ENCODE results near the gene CREBBP.

CREBBP gene

DNA sequence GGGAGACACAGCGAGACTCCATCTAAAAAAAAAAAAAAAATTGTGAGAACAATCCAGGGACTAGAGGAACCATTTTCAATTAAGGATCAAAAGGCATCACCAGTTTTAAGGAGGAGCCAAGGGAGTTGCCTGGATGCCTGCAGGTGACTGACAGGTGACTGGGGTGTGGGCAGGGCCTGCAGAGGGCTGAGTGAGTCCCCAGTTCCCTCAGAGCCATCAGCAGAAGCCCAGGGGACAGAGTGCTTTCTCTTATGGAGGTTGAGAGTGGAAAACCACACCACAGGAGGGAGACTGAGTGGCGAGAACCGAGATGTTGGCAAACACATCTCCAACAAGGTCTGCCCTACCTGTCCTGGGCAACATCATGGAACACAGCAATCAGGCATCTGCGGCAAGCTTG lies 27.1 kb upstream of the CREBBP start:
- TF ChIP-seq POLR2AphosphoS5 (IDR thresholded peaks at IDR 0.05; ENCODE audit: low read depth, low read length), result no peak
- no peak for TF ChIP-seq SIN3A (IDR thresholded peaks at IDR 0.05; ENCODE audit: borderline replicate concordance, insufficient read depth, low read length)
- TF ChIP-seq TAF1 (IDR thresholded peaks at IDR 0.05; ENCODE audit: borderline replicate concordance, insufficient read depth, low read length), result no peak
- no peak for TF ChIP-seq FOXP2 (optimal IDR thresholded peaks at IDR 0.05; ENCODE audit: borderline replicate concordance, extremely low read depth, extremely low read length, insufficient read depth)
- TF ChIP-seq, protein P1, sequence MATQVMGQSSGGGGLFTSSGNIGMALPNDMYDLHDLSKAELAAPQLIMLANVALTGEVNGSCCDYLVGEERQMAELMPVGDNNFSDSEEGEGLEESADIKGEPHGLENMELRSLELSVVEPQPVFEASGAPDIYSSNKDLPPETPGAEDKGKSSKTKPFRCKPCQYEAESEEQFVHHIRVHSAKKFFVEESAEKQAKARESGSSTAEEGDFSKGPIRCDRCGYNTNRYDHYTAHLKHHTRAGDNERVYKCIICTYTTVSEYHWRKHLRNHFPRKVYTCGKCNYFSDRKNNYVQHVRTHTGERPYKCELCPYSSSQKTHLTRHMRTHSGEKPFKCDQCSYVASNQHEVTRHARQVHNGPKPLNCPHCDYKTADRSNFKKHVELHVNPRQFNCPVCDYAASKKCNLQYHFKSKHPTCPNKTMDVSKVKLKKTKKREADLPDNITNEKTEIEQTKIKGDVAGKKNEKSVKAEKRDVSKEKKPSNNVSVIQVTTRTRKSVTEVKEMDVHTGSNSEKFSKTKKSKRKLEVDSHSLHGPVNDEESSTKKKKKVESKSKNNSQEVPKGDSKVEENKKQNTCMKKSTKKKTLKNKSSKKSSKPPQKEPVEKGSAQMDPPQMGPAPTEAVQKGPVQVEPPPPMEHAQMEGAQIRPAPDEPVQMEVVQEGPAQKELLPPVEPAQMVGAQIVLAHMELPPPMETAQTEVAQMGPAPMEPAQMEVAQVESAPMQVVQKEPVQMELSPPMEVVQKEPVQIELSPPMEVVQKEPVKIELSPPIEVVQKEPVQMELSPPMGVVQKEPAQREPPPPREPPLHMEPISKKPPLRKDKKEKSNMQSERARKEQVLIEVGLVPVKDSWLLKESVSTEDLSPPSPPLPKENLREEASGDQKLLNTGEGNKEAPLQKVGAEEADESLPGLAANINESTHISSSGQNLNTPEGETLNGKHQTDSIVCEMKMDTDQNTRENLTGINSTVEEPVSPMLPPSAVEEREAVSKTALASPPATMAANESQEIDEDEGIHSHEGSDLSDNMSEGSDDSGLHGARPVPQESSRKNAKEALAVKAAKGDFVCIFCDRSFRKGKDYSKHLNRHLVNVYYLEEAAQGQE (IDR thresholded peaks at IDR 0.05; ENCODE audit: insufficient read depth in 1 of 2, low read depth in 2 of 2, low read length in 2 of 2), result no peak

DNA sequence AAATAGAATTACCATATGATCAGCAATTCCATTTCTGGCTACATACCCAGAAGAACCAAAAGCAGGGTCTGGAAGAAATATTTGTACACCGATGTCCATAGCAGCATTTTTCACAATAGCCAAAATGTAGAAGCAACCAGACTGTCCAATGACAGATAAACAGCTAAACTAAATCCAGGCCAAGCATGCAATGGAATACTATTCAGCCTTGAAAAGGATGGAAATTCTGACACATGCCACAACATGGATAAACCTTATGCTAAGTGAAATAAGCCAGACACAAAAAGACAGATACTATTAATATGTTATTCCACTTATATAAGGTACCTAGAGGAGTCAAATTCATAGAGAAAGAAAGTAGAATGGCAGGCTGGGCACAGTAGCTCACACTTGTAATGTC lies 25.9 kb upstream of the CREBBP start:
- TF ChIP-seq TAF1 (IDR thresholded peaks at IDR 0.05; ENCODE audit: borderline replicate concordance, insufficient read depth, low read length) (no peak), SIN3A (IDR thresholded peaks at IDR 0.05; ENCODE audit: borderline replicate concordance, insufficient read depth, low read length) (no peak), POLR2AphosphoS5 (IDR thresholded peaks at IDR 0.05; ENCODE audit: low read depth, low read length) (no peak), FOXP2 (optimal IDR thresholded peaks at IDR 0.05; ENCODE audit: borderline replicate concordance, extremely low read depth, extremely low read length, insufficient read depth) (no peak)
- TF ChIP-seq, protein P1 (IDR thresholded peaks at IDR 0.05; ENCODE audit: insufficient read depth in 1 of 2, low read depth in 2 of 2, low read length in 2 of 2), result no peak

DNA sequence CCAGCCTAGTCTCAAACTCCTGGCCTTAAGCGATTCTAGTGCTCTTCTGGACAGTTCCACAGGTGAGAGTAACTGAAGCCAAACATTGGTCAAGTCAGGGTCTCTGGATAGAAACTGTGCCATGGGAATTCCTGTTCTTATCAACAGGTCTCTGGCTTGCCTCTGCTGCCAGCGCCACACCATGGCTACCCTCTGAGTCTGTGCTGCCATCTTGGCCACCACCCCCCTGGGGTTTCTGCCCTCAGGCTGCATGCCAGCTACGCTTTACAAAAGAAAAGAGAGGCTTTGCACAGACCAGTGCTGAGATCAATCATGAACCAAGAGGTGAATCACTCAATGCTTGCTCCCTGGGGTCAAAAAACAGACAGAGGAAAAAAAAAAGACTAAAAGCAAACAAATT lies 24.4 kb upstream of the CREBBP start:
- TF ChIP-seq POLR2AphosphoS5 (IDR thresholded peaks at IDR 0.05; ENCODE audit: low read depth, low read length) (no peak), TAF1 (IDR thresholded peaks at IDR 0.05; ENCODE audit: borderline replicate concordance, insufficient read depth, low read length) (no peak), FOXP2 (optimal IDR thresholded peaks at IDR 0.05; ENCODE audit: borderline replicate concordance, extremely low read depth, extremely low read length, insufficient read depth) (no peak), SIN3A (IDR thresholded peaks at IDR 0.05; ENCODE audit: borderline replicate concordance, insufficient read depth, low read length) (no peak)
- TF ChIP-seq, protein P1 (IDR thresholded peaks at IDR 0.05; ENCODE audit: insufficient read depth in 1 of 2, low read depth in 2 of 2, low read length in 2 of 2), result no peak

DNA sequence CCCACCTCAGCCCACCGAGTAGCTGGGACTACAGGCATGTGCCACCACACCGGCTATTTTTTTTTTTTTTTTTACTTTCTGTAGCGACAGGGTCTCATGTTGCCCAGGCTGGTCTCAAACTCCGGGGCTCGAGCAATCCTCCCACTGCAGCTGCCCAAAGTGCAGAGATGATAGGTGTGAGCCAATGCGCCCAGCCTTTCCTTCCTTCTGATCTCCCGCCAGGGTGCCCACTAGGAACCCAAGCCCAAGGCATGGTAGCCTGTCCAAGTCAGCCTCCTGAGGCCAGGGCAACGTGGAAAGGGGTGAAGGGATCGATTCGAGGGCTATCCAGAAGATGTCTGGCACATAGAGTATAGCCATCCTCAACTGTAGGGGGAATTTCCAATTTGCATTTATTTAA lies 9.6 kb upstream of the CREBBP start:
- no peak for TF ChIP-seq TAF1 (IDR thresholded peaks at IDR 0.05; ENCODE audit: borderline replicate concordance, insufficient read depth, low read length)
- no peak for TF ChIP-seq POLR2AphosphoS5 (IDR thresholded peaks at IDR 0.05; ENCODE audit: low read depth, low read length)
- TF ChIP-seq, protein P1 (IDR thresholded peaks at IDR 0.05; ENCODE audit: insufficient read depth in 1 of 2, low read depth in 2 of 2, low read length in 2 of 2), result no peak
- TF ChIP-seq FOXP2 (optimal IDR thresholded peaks at IDR 0.05; ENCODE audit: borderline replicate concordance, extremely low read depth, extremely low read length, insufficient read depth), result no peak
- no peak for TF ChIP-seq SIN3A (IDR thresholded peaks at IDR 0.05; ENCODE audit: borderline replicate concordance, insufficient read depth, low read length)

DNA sequence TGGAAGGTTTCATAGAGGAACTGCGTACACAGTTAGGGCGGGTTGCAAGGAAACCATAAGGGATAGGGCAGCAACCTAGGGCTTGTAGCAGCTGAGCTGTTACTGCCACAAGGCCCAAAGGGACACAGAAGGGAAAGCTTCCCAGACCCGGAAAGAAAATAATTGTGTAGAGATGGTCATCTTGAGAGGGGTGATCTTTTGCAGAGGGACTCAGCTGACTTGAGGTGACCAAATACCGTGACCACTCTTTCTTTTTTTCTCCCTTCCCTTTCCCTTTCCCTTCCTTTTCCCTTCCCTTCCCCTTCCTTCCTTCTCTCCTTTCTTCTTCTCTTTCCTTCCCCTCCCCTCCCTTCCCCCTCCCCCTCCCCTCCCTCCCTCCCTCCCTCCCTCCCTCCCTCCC lies 8.5 kb upstream of the CREBBP start:
- TF ChIP-seq TAF1 (IDR thresholded peaks at IDR 0.05; ENCODE audit: borderline replicate concordance, insufficient read depth, low read length), result no peak
- no peak for TF ChIP-seq FOXP2 (optimal IDR thresholded peaks at IDR 0.05; ENCODE audit: borderline replicate concordance, extremely low read depth, extremely low read length, insufficient read depth)
- no peak for TF ChIP-seq SIN3A (IDR thresholded peaks at IDR 0.05; ENCODE audit: borderline replicate concordance, insufficient read depth, low read length)
- TF ChIP-seq, protein P1 (IDR thresholded peaks at IDR 0.05; ENCODE audit: insufficient read depth in 1 of 2, low read depth in 2 of 2, low read length in 2 of 2), result no peak
- no peak for TF ChIP-seq POLR2AphosphoS5 (IDR thresholded peaks at IDR 0.05; ENCODE audit: low read depth, low read length)
